ENCODE results near the gene C2orf76.
"Not testable (repeated sequence)": the region's sequence is repeated elsewhere in the genome, so short reads cannot be mapped to it uniquely, and the experiment has no call there.

The C2orf76 gene

DNA sequence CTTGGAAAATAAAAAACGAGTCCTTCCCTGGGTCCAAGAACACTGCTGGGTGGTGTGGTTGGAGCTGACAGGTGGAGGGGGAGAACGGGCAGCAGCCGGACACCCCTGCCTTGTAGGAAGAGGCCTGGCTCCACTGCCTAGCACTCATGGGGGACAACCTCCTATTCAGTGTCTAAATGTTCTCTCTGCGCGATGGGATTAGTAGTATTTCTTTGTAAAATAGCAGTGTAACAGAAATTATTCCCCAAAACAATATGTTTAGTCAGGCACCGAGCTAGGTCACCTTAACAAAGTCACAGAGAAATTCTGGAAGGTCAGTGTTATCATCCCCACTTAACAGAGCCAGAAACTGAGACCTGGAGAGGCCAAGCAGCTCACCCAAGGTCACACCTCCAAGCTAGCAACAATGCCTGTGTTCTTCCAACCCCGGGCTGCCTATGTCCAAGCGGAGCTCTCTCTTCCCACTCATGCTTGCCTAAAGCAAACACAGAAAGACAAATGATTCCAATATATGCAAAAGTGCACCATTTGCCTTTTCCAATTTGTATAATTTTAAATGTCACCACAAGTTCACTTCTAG, 75.0 kb downstream of the C2orf76 start:
- no peak for DNase-seq

DNA sequence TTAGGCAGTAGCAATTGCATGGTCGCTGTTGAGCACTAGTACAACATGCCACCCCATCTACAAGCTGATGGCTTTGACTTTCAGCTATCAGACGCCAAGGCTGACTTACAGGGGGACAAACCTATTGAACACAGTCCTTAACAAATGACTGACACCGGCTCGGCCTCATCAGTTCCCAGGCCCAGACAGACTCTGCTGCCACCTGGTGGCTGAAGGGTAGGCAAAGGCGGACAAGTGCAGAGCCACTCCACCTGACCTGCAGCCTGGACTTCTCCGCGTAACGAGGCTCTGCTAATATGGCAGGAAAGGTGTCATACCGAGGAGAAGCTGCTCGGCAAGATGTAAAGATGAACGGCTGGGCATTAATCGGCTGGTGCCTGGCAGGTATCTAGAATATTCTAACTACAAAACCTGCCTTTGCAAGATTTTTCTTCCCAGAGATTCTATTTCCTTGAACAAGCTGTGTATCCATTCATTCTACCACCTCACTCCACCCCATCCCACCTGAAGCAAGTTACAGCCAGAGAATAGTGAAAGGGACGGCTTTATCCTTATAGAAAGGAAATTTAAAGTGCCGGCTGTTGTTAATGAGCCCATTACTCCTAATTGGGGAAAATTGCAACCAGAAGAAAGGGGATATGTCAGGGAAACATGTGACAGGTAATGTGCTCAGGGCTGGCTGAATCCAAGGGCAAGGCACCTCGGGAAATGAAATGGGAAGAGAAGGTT, 75.6 kb downstream of the C2orf76 start:
- peak; percentile 77 for DNase-seq

DNA sequence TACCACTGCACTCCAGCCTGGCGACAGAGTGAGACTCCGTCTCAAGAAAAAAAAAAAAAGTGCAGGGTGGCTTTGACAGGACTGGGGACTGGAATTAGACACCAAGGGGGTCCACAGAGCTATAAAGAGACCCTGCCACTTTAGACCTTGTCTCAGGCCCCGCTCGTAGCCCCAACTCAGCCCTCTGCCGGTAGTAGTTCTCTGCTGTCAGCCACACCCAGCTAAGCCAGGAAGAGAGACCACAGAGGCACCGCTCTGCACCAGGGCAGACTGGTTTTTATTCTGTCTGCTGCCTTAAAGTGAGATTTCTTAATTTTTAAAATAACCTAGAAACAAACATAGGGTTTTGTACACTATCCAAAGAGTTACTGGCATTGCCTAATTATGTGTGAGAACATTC, 77.0 kb downstream of the C2orf76 start:
- no peak for DNase-seq

DNA sequence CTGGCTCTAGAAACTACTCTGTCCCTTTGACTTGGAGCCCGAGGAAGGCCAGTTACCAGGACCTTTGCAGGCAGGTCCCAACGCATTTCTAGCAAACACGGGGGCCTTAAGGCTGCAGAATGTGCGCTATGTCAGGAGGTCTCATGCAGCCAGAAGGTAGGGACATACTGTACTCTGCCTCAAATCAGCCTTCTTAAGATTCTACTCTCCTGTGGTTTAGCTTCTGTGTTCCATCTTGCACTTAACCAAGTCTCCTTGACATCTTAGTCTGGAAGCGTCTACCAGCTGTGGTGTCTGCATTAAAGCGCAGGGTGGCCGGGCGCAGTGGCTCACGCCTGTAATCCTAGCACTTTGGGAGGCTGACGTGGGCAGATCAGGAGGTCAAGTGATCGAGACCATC, 77.5 kb downstream of the C2orf76 start:
- no peak for DNase-seq

DNA sequence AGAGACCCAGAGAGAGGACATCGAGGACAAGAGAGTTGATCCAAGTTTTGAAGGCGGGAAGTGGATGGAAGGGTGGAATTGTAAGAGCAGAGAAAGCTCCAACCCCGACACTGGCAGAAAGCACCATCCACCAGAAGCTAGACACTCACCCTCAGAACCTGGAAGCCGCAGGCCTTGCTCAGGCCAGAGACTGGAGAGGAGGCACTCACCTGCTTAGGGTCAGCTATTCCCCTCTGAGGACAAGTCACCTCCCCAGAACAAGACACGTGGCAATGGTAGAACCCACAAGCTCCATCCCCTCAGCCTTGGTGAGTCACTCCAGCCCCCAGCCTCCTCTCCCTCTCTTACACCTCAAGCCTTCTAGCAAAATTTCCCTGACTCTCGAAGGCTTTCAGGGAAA, 78.1 kb downstream of the C2orf76 start:
- no peak for DNase-seq

DNA sequence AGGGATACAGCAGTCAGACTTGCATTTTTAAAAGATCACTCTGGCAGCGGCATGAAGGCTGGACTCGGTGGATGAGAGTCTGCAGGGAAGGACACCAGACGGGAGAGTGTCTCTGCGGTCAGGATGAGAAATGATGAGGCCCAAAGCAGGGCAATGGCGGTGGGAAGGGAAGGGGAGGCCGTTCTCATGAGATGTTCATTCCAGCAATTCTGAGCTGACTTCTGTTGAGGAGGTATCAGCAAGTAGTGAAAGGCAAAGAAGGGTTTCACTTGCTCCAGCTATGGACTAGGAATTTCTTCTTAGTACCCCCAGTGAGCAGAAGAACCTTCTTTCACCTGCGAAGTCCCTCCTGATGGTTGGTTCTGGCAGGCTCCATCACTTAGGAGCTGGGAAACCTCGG, 80.0 kb downstream of the C2orf76 start:
- DNase-seq, result no peak

DNA sequence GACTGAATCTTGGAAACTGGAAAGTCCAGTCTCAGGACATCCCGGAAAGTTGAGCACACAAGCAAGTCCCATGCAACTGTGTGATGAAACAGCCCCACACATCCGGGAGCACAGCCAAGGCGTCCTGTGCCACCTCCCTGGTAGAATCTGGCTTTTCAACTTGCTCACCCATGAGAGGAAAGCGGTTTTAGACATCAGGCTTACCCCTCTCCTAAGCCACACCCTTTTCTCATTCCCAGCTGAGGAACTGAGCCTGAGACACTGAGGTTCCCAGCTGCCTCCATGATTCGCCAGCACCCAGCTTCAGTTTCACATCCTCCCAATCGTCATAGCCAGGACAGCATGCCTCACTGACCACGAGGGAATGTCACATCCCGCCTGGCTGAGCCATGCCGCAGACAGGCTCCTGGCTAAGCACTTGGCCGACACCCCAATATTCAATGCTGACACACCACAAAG, 82.7 kb downstream of the C2orf76 start:
- no peak for DNase-seq

DNA sequence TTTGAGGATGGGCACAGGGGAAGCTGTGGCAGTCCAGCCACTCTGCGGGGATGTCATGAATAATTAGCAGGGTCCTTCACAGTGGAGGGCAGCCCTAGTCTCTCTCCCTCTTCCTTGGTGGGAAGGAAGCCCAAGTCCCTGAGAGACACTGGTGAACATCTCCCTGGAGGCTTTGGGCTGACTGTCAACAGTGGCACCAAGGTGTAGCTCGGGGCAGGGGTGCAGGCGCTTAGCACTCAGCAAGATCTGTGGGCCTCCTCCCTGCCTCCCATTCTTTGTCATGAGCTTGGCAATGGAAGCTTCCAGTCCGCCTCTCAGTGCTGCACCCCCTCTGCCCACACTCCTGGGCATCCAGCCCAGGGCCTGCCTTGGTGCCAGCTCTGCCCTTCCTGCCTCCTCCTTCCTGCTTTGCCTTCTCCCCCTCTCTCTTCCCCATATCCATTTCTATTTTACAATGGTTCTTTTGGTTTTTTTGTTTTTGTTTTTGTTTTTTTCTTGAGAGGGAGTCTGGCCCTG, 83.6 kb downstream of the C2orf76 start:
- DNase-seq, result no peak

DNA sequence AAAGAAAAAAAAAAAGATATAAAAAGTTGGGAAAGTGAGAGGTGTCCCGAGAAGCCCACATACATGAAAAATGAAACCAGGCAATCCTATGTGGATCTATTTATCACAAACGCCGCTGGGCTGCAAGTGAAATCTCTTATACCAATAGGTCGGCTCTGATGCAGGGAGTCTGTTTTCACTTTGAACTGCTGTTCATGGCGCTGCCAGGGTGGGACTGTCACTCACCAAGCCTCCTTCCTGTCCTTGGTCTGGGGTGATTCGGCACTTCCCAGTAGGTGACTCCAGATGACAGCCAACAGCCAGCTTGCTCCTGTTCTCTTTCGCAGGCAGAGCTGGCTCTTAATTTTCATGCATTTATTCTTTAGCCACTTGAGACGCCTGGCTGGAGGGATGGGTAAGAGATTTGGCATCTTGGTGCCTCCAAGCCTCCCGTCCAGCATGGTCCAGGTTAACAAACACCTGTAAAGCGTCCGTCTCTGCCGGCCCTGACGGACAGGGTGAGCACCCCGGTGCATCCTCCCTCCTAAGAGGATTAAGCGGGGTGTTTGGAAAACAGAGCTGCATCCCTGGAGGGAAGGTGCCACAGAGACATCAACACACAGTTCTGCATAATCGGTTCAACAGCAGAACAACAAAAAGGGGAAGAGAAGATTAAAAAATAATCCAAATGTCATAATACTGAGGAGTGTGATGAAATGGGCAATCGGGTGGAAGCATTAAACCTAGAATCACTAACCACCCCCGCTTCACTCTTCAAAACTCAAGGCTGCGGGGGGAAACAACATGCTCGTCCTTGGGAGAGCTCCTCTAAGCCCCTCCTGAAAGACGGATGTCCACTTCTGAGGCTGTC, 84.3 kb downstream of the C2orf76 start:
- DNase-seq, result no peak

DNA sequence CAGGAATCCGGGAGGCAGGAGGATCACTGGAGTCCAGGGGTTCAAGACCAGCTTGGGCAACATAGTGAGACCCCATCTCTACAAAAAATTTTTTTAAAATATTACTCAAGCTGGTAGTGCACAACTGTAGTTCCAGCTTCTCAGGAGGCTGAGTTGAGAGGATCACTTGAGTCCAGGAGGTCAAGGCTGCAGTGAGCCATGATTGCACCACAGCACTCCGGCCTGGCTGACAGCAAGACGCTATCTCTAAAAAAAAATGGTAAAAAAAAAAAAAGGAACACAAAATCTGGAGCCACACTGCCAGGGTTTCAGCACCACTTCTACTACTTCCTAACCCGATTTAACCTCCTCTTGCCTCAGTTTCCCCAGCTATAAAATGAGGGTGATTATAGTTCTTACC, 86.0 kb downstream of the C2orf76 start:
- DNase-seq, result no peak

DNA sequence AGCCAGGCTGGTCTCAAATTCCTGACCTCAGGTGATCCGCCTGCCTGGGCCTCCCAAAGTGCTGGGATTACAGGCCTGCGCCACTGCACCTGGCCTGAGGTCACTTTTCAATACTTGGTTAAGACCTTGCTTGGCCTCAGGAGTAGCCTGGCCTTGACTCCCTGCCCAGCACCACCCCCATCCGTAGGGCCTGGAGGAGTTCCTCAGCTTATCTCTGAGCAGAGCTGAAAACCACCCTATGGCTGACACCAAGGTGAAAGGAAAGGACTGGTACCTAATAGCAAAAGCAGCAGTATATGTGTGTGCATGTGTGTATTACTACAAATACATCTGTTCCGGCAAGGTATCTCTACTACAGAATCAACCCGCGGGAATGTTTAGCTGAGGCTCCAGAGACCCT, 87.0 kb downstream of the C2orf76 start:
- DNase-seq, result no peak

DNA sequence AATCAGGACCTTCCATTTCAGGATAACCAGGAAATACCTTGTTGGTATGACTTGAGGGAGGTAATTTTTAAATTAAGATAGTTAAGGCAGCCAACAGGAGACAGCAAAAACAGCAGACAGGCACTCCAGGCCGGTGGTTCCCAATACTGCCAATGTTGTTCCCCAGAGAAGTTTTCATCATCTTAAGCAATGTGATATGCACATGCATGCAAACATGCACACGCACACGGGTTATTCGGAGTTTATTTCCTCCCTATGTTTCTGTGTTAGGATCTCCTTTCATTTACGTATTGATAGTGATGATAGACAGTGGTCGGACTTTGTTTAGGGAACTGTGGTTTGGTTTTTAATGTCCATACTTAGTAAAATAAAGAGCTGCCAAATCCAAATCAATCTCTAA, 87.7 kb downstream of the C2orf76 start:
- DNase-seq, result no peak

DNA sequence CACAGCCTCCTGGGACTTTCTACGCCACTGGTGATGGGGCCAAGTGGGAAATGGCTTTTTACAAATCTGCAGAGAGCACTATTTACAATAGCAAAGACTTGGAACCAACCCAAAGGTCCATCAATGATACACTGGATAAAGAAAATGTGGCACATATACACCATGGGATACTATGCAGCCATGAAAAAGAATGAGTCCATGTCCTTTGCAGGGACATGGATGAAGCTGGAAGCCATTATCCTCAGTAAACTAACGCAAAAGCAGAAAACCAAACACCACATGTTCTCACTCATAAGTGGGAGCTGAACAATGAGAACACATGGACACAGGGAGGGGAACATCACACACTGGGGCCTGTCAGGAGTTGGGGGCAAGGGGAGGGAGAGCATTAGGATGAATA, 88.2 kb downstream of the C2orf76 start:
- not testable (repeated sequence) for DNase-seq

DNA sequence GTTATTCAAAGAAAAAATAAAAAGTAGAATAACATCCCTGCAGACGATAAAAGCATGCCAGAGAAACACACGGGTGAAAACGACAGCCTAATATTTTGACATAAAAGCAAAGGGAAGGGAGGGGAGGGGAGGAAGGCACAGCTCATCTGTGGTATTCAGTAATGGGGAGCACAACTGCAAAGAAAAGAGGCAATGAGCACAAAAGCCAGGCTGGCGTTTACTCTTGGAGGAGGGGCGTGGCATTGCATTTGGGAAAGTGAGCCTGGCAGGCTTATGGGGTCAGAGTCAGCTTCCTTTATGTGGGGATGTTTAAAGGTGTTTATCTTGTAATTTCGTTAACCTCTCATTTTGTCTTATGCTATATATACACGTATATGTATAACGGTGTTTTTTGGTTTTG, 89.8 kb downstream of the C2orf76 start:
- DNase-seq, result no peak

DNA sequence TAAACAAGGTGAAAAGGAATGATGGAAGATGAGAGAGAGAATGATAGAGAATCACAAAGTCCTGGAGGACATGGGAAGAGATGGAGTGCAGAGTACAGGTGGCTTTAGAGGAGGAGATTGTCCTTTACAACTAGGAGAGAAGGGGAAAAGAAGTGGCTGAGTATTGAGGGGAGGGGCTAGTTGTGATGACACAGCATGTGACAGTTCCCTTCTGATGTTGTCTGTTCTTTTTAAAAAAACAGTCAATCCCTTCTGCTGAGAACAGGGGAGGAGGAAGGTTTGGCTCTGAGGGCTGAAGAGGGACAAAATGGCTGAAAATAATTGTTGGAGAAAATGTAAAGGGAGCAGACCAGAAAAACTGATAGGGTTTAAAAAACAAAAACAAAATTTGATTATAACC, 99.0 kb downstream of the C2orf76 start:
- no peak for DNase-seq

DNA sequence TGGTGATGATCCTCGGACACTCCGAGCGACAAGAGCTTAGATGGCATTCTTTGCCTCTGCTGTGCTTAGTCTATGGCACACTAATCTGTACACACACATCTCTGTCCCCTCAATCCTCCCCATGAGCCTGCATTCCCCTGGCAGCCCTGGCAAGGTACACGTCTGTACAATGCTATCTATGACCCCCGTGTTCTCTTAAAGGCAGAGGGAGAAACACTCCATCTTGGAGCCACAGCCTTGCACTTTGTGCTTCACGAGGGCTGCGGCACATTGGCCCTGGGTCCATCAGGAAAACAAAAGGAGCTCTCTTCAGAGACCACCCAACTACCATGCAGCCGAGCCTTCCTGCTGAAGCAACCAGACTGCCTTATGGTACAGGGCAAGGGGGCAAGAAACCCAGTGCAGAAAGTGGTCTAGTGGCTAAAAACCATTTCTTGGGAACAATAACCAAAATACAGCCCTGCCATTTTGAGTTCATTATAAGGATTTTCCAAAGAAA, 100.5 kb downstream of the C2orf76 start:
- no peak for DNase-seq

DNA sequence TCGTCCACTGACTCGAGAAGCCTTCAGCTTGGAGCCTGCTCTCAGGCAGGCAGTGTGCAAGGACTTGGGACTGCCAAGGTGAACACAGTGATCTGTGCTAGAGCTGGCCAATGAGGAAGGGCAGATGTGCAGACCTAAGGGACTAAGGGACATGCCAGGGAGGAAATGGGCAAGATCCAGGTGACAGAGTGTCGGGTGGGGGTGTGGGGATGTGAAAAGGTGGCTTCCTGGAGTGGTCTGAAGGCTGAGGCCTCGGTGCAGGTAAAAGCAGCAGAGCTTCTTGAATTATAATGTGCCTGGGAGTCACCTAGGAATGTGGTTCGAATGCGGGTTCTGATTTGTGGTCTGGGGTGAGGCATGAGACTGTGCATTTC, 101.0 kb downstream of the C2orf76 start:
- no peak for DNase-seq

DNA sequence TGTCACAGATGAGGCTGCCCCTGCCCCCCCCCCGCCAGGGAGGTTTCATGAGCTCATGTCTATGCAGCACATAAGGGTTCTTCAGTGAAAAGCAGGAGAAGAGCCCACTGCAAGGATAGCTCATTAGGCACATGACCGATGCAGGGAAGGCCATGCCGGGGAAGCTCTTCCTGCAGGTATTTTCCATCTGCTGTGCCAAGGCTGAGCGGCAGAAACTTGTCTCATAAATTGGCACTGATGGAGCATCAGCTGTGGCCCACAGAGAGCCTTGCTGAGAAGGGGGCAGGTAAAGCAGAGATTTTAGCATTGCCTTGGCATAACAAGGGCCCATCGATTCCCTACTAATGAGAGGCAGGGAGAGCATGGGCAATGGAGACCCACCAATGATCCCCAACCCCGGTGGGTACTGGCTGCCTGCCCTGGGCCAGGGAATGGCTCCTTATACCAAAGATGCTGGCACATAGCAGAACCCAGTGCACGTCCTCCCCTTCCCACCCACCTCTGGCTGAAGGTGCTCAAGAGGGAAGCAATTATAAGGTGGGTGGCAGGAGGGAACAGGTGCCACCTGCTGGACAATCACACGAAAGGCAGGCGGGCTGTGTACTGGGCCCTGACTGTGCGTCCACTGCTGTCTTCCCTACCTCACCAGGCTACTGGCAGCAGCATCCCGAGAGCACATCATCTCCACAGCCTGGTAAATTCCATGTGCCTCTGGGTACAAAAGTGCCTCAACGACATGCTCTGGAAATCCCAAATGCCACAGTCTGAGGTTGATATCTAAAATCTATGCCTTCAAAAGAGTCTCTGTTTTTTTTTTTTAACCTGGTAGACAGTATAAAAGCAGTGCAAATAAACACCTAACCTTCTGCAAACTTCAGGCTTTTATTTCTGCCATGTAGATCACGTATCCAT, 101.6 kb downstream of the C2orf76 start:
- peak; percentile 46 for DNase-seq

DNA sequence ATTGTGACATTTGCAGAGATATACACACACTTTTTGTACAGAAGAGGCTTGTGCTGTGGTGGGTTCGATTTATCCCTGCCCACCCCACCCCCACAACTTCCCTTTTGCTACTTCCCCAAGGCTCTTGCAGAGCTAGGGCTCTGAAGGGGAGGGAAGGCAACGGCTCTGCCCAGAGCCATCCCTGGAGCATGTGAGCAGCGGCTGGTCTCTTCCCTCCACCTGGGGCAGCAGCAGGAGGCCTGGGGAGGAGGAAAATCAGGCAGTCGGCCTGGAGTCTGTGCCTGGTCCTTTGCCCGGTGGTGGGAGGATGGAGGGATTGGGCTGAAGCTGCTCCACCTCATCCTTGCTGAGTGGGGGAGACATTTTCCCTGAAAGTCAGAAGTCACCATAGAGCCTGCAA, 103.0 kb downstream of the C2orf76 start:
- no peak for DNase-seq

DNA sequence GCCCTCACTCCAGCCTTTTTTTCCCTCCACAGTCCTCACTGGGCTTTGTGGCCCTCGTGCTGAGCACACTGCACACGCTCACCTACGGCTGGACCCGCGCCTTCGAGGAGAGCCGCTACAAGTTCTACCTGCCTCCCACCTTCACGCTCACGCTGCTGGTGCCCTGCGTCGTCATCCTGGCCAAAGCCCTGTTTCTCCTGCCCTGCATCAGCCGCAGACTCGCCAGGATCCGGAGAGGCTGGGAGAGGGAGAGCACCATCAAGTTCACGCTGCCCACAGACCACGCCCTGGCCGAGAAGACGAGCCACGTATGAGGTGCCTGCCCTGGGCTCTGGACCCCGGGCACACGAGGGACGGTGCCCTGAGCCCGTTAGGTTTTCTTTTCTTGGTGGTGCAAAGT, 103.6 kb downstream of the C2orf76 start:
- DNase-seq, result no peak

DNA sequence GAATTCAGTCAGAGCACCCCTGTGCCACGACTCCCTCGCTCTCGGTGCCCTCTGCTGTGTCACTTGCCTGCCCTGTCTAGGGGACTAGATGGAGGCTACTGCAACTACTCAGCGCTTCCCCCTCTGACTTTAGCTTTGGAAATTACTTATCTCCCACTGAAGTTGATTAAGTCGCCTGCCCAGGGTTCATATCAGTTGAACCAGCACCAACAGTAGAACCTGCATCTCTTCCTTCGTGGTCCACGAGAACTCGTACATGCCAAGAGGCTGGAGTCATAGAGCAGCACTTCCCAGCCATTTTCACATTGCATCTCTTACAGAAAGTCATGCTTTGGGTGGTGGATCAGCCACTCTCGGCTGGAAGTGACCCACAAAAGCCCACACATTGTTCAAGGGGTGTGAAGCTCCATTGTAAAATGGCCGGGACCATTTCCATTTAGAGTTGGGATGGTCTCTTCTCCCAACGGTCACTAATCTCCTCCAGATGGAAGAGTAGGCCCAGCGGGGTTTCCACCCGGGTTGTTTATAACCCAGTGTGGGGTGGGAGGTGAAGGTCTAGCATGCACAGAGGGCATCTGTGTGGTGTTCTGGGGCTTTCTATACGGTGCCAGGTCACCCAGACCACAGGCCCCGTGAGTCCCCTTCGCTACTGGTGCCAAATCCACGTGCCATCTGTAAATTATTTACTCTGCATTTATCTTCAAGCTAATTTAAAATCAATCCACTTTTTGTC, 105.0 kb downstream of the C2orf76 start:
- no peak for DNase-seq

Measured in NCI-H1105 (cell line).